GM18909 (cell line): ENCODE data around the gene CABP5.
"Not testable (repeated sequence)": the region's sequence is repeated elsewhere in the genome, so short reads cannot be mapped to it uniquely, and the experiment has no call there.

Experiments used
- ATAC-seq: cut with Tn5 transposase; IDR thresholded peaks from one replicate; pipeline ENCODE4 v1.9.1; 2021; ENCODE audit warnings: mild to moderate bottlenecking; ENCODE audit not compliant: unreplicated experiment, poor library complexity

The CABP5 gene

GRCh38 chr19:48043675-48044258 lies at the start of gene CABP5:
Gene CABP5 (minus strand): TSS chr19:48044079. CDS start chr19:48043922, 157 bp downstream.
- no peak for ATAC-seq

DNA sequence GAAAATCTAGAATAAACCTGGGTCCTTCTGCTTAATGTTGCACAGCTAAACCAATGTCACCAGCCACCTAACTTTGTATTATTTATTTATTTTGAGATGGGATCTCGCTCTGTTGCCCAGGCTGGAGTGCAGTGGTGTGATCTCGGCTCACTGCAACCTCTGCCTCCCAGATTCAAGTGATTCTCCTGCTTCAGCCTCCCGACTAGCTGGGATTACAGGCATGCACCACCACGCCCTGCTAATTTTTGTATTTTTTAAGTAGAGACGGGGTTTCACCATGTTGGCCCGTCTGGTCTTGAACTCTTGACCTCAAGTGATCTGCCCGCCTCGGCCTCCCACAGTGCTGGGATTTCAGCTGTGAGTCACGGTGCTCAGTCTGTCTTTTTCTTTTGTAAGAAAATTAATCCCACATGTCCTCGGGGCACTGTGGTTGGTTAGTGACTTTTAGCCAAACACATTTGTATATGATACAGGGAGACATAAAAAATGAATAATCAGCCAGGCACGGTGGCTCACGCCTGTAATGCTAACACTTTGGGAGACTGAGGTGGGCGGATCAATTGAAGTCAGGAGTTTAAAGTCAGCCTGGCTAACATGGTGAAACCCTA lies 47.3 kb upstream of the CABP5 start:
- ATAC-seq: not testable (repeated sequence)

DNA sequence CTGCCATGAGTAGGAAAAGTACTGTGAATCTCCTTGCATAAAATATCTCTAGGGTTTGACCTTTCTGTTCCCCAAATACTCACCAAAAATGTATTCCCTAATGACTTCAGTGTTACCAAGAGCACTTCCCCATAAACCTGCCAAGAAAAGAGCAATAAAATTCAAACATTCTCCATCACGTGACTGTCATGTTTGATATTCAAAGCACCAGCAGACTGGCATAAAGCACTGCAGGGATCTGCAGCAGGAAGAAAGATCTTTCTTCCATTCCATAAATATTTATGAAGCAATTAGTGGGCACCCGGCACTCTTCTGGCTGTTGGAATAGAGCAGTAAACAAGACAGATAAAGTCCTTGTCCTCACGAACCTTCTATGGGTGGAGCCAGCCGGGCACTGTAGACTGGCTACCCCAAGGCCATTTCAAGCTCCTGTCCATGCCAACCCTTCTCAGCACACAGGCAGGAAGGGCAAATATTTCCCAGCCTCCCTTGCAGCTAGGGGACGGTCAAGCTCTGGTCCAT lies 46.5 kb upstream of the CABP5 start:
- ATAC-seq: no peak

DNA sequence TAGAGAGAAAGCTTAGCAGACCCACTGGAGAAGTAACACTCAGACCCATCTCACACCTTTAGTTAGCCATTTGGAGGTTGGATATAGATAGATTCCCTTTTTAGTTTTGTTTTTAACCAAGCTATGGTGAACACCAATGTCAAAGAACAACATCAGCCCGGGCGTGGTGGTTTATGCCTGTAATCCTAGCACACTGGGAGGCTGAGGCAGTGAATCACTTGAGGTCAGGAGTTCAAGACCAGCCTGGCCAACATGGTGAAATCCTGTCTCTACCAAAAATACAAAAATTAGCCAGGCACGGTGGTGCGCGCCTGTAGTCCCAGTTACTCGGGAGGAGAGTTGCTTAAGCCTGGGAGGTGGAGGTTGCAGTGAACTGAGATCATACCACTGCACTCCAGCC lies 45.1 kb upstream of the CABP5 start:
- ATAC-seq: not testable (repeated sequence)

DNA sequence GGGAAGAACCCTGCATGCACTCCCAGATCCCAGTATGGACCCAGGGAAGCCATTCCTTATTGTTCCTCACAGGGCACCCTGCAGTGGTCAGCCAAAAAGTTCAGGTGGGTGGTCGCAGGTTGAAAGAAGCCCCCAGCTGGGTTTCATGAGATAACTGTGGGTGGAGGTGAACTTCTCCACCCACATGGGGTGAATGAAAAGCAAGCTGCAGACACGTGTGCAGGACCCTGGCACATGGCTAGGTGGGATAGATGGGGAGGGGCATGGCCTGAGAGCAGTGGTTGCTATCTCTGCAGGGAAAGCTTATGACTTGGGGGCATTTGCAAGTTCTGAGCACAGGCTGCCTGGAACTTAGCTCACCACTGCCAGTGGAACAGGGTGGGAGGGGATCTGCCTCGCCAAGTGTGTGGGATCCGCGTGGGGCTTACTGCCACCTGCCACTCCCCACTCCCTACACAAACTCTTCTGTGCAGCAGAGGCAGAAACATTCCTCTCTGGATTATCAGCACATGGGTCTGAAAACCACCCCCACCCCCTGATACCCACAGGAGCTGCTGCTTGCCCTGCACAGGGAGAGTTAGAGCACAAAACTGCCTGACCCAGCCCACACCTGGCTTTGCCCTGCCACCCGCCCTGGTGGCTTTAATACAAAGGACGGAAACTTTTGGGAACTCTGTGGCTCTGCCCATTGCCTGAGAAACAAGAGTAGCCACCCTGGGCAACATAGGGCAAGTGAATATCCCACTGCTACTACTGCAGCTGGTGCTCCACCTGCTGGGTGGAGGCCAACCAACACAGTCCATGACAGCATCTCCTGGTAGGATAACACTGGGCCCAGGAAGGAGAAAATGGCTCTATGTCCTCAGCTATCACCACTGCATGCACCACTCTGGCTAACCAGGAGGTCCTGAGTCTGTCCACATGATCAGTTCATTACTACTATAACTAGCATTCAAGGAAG lies 42.3 kb upstream of the CABP5 start:
- no peak for ATAC-seq

DNA sequence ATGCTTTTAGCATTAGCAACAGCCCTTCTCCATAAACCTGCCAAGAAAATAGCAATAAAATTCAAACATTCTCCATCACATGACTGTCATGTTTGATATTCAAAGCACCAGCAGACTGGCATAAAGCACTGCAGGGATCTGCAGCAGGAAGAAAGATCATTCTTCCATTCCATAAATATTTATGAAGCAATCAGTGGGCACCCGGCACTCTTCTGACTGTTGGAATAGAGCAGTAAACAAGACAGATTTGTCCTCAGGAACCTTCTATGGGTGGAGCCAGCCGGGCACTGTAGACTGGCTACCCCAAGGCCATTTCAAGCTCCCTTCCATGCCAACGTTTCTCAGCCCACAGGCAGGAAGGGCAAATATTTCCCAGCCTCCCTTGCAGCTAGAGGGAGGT lies 41.2 kb upstream of the CABP5 start:
- ATAC-seq: no peak

DNA sequence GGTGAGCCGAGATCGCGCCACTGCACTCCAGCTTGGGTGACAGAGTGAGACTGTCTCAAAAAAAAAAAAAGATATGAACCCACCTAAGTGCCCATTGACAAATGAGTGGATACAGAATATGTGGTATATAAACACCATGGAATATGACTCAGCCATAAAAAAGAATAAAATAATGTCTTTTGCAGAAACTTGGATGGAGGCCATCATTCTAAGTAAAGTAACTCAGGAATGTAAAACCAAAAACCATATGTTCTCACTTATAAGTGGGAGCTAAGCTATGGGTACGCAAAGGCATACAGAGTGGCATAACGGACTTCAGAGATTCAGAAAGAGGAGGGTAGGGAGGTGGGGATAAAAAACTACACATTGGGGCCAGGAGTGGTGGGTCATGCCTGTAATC lies 37.2 kb upstream of the CABP5 start:
- no peak for ATAC-seq

DNA sequence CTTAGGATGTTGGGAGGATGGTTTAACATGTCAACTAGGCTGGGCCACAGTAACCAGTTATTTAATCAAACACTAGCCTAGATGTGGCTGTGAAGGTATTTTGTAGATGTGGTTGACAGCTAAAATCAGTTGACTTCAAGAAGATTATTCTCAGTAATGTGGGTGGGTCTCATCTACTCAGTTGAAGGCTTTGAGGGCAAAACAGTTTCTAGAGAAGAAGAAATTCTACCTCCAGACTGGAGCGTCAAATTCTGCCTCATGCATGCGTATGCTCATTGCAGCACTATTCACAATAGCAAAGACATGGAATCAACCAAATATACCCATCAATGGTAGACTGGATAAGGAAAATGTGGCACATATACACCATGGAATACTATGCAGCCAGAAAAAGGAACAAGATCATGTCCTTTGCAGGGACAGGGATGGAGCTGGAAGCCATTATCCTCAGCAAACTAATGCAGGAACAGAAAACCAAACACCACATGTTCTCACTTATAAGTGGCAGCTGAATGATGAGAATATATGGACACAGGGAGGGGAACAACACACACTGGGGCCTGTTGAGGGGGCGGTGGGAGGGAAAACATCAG lies 26.4 kb upstream of the CABP5 start:
- not testable (repeated sequence) for ATAC-seq

- no peak for ATAC-seq
Observed at GRCh38 chr19:48069435-48069834, 25.6 kb upstream of the CABP5 start.

GRCh38 chr19:48064509-48064908 lies 20.6 kb upstream of the CABP5 start:
- no peak for ATAC-seq

DNA sequence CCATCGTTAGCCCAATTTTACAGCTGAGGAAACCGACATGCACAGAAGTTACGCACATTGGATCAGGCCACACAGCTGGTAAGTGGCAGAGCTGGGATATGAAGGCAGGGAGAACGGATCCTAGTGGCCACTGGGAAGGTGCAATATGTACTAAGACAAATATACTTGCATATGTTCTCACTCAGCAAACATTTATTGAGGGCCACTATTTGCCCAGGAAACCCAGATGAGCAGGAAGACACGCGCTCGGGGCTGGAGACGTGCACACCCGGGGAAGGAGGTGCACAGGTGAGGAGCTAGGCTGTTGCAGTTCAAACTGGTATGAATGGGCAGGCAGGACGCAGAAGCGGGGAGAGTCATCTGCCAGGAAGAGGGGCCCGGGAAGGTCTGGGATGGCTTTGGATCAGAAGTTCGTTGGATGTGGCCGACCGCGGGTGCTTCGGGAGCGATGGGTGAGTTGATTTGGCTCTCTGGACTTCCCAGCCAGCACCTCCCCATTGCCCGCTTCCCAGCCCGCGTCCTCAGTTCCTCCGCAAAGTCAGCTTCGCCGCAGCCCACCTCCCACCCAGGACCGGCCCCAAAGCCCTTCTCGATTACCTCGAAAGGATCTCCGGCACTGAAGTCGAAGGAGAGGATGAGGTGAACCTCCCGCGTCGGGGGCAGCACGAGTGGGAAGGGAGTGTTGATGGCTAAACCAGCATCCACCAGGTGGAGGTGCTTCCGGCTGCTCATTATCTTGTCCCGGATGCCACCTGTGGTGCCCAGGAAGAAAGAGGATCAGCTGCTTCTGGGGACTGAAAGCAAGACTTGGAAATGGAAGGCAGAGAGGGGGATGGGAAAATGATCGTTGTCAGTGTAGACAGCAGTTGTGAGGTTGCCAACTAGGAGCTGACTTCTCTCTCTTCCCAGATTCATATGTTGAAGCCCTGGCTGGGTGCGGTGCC lies 17.8 kb upstream of the CABP5 start:
- ATAC-seq: no peak

GRCh38 chr19:48060381-48060780 lies 16.5 kb upstream of the CABP5 start:
- ATAC-seq: no peak

- no peak for ATAC-seq
Observed at GRCh38 chr19:48059331-48059730, 15.5 kb upstream of the CABP5 start.

DNA sequence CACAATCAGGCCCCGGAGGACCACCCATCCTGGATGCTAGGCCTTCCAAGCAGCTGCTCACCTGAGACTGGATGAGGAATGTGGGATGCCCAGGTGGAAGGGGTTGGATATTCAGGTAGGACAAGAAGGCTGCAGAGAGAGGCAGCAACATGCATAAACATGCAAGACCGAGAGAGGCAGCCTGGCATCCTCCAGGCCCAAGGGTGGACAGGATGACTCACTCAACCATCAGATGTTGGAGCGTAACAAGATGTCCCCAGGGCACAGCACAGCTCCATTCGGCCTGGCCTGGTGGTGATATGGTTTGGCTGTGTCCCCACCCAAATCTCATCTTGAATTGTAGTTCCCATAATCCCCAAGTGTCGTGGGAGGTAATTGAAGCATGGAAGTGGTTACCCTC lies 10.0 kb upstream of the CABP5 start:
- no peak for ATAC-seq

GRCh38 chr19:48053076-48053475 lies 9.2 kb upstream of the CABP5 start:
- no peak for ATAC-seq

GRCh38 chr19:48051335-48052033 lies 7.6 kb upstream of the CABP5 start:
- no peak for ATAC-seq

GRCh38 chr19:48044561-48044960 lies 682 bp upstream of the CABP5 start:
- no peak for ATAC-seq

- ATAC-seq: no peak
Observed at GRCh38 chr19:48041877-48042580, 1.9 kb downstream of the CABP5 start.
